Measurements from ENCODE around the gene SORCS2.

DNA sequence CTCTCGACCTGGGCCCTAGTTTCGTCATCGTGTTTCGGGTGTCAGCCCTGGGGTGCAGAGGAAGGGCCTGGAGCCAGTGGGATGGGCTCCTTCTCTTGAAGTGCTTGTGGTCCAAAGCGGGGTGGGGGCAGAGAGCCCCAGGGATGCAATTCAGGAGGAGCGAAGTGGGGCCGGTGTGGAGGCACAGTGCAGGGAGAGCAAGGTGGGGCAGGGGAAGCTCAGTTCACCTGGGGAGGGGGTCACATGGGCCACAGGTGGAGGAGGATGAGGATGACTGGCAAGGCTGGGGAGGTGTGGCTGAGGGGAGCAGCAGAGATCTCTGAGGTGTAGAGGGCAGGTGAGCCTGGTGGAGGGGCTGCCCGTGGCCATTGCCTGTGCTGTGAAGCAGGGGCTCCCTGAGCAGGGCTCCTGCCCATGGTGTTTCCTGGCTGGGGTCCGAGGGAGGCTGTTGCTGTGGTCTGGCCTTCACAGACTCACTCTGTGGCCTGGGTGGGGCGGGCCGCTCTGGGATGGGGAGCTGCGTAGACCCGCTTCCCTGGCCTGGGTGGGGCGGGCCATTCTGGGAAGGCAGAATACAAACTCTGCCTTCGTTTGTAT, 6.9 kb downstream of the SORCS2 start:
- TF ChIP-seq, protein P1, sequence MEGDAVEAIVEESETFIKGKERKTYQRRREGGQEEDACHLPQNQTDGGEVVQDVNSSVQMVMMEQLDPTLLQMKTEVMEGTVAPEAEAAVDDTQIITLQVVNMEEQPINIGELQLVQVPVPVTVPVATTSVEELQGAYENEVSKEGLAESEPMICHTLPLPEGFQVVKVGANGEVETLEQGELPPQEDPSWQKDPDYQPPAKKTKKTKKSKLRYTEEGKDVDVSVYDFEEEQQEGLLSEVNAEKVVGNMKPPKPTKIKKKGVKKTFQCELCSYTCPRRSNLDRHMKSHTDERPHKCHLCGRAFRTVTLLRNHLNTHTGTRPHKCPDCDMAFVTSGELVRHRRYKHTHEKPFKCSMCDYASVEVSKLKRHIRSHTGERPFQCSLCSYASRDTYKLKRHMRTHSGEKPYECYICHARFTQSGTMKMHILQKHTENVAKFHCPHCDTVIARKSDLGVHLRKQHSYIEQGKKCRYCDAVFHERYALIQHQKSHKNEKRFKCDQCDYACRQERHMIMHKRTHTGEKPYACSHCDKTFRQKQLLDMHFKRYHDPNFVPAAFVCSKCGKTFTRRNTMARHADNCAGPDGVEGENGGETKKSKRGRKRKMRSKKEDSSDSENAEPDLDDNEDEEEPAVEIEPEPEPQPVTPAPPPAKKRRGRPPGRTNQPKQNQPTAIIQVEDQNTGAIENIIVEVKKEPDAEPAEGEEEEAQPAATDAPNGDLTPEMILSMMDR (IDR thresholded peaks at IDR 0.05), result no peak
- no peak for TF ChIP-seq EZH2 (IDR thresholded peaks at IDR 0.05; ENCODE audit: borderline replicate concordance, insufficient read depth, low read depth, low read length, poor library complexity, severe bottlenecking)
